Neural cell (in vitro differentiated cells): ENCODE results near the gene HOXA7.

Experiments used
- CTCF ChIP-seq: fragments of 450-650 bp; IDR thresholded peaks from 2 replicates; pipeline ENCODE4 v1.5.1; 2014; ENCODE audit warnings: antibody characterized with exemption, mild to moderate bottlenecking, moderate library complexity; ENCODE audit not compliant: poor library complexity, severe bottlenecking
- EP300 ChIP-seq: fragments of 450-650 bp; conservative IDR thresholded peaks from 2 replicates; pipeline ENCODE4 v1.6.1; 2014; ENCODE audit warnings: antibody characterized with exemption, mild to moderate bottlenecking, moderate library complexity; ENCODE audit not compliant: poor library complexity, severe bottlenecking
- EZH2 ChIP-seq: fragments of 200-600, 300-800 bp; shearing (Covaris generic), sonication (generic); IDR thresholded peaks from 2 replicates; pipeline ENCODE4 v1.6.1; 2014; ENCODE audit warnings: antibody characterized with exemption, low read length, borderline replicate concordance, mild to moderate bottlenecking; ENCODE audit not compliant: insufficient read depth, poor library complexity, severe bottlenecking
- POLR2AphosphoS5 ChIP-seq: IDR thresholded peaks from 2 replicates; pipeline ENCODE4 v1.6.1; 2012
- REST ChIP-seq: IDR thresholded peaks from 2 replicates; pipeline ENCODE4 v1.6.1; 2012; ENCODE audit warnings: borderline replicate concordance

- TF ChIP-seq EZH2: no peak
- TF ChIP-seq REST: no peak
- TF ChIP-seq CTCF: no peak
- TF ChIP-seq EP300: no peak
- TF ChIP-seq POLR2AphosphoS5: no peak
Measured at GRCh38 chr7:27194686-27195379, 38.4 kb upstream of the HOXA7 start.
